ENCODE results near the gene NR1D2. TPM values are rescaled to one million over a fixed set of nuclear protein-coding genes. Genes with fewer than 3 reads are reported as not detected.

The NR1D2 gene
- polyA plus RNA-seq, 3 donors = 4.1 to 5.4 (median 5.3) TPM

DNA sequence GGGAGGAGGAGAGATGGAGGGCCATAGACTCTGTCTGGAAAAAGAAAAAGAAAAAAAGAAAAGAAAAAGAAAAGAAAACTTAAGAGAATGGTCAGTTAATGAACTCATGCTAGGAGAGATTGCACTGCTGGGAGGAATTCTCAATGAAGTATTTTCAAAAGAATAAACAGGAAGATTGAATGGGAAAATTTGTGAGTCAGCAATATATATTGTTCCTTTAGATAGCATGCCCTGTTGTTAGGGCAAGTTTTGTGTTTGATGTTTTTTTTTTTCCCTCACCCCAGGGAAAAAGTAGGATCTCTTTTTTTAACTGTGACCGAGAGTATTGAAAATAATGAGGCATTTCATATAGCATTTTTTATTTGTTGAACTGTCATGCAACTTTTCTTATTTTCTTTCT lies 7.8 kb upstream of the NR1D2 start:
- Histone ChIP-seq H3K79me2 (ENCODE audit: insufficient read depth, low read length) (no peaks in the 10 kb centered on the region), H3K9me3 (replicated peaks in 1 of 2; ENCODE audit: control insufficient read depth in 1 of 2, insufficient read depth in 1 of 2, low read length in 2 of 2) (peaks cover 5 to 6% of the 10 kb centered on the region in 2 donors), H3K27me3 (ENCODE audit: control insufficient read depth in 2 of 2, insufficient read depth in 2 of 2, low read length in 2 of 2) (no peaks in the 10 kb centered on the region), H3K4me1 (ENCODE audit: control insufficient read depth in 1 of 2, insufficient read depth in 2 of 2, low read length in 2 of 2) (no peaks in the 10 kb centered on the region), H3K36me3 (replicated peaks in 1 of 2; ENCODE audit: control insufficient read depth in 1 of 2, insufficient read depth in 2 of 2, low read length in 2 of 2) (no peaks in the 10 kb centered on the region), H3K9ac (ENCODE audit: insufficient read depth, low read length, poor library complexity, severe bottlenecking) (no peak overlapping the region), H3K4me3 (replicated peaks in 1 of 3; ENCODE audit: low read depth in 2 of 3, low read length in 3 of 3) (no peak overlapping the region), H3K4me2 (replicated peaks; ENCODE audit: extremely low read depth, low read length, poor library complexity, severe bottlenecking) (no peak overlapping the region), H4K20me1 (ENCODE audit: insufficient read depth, low read length) (no peaks in the 10 kb centered on the region), H3K27ac (ENCODE audit: low read depth in 1 of 2, low read length in 2 of 2) (no peak overlapping the region), H2AFZ (ENCODE audit: insufficient read depth, low read depth, low read length, poor library complexity, severe bottlenecking) (no peak overlapping the region)
- no peak for DNase-seq
- H3K27ac Mint-ChIP-seq = no peak overlapping the region
- peaks cover 0 to 4% of the 10 kb centered on the region in 2 donors for H3K36me3 Mint-ChIP-seq
- intact Hi-C loops (cut with micrococcal nuclease) = no loop called here
- peaks cover 10% of the 10 kb centered on the region for H3K4me1 Mint-ChIP-seq
- TF ChIP-seq, protein P1, sequence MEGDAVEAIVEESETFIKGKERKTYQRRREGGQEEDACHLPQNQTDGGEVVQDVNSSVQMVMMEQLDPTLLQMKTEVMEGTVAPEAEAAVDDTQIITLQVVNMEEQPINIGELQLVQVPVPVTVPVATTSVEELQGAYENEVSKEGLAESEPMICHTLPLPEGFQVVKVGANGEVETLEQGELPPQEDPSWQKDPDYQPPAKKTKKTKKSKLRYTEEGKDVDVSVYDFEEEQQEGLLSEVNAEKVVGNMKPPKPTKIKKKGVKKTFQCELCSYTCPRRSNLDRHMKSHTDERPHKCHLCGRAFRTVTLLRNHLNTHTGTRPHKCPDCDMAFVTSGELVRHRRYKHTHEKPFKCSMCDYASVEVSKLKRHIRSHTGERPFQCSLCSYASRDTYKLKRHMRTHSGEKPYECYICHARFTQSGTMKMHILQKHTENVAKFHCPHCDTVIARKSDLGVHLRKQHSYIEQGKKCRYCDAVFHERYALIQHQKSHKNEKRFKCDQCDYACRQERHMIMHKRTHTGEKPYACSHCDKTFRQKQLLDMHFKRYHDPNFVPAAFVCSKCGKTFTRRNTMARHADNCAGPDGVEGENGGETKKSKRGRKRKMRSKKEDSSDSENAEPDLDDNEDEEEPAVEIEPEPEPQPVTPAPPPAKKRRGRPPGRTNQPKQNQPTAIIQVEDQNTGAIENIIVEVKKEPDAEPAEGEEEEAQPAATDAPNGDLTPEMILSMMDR (IDR thresholded peaks at IDR 0.05) = no peak
- peaks cover 4 to 8% (median 6%) of the 10 kb centered on the region in 7 donors for H3K9me3 Mint-ChIP-seq
- H3K27me3 Mint-ChIP-seq (ENCODE audit: low read depth in 3 of 3) = peaks cover 0 to 4% (median 4%) of the 10 kb centered on the region in 3 donors
- no CpG with 5 or more reads among the region's 1 CpG for WGBS (ENCODE audit: insufficient coverage)
- no peak overlapping the region for H3K4me3 Mint-ChIP-seq

GRCh38 chr3:23938688-23939087 lies 6.4 kb upstream of the NR1D2 start:
- Histone ChIP-seq H3K4me2 (replicated peaks; ENCODE audit: extremely low read depth, low read length, poor library complexity, severe bottlenecking) (no peak overlapping the region), H3K9ac (ENCODE audit: insufficient read depth, low read length, poor library complexity, severe bottlenecking) (no peak overlapping the region), H4K20me1 (ENCODE audit: insufficient read depth, low read length) (no peaks in the 10 kb centered on the region), H3K4me3 (replicated peaks in 1 of 3; ENCODE audit: low read depth in 2 of 3, low read length in 3 of 3) (no peak overlapping the region), H3K79me2 (ENCODE audit: insufficient read depth, low read length) (no peaks in the 10 kb centered on the region), H2AFZ (ENCODE audit: insufficient read depth, low read depth, low read length, poor library complexity, severe bottlenecking) (no peak overlapping the region), H3K9me3 (replicated peaks in 1 of 2; ENCODE audit: control insufficient read depth in 1 of 2, insufficient read depth in 1 of 2, low read length in 2 of 2) (peaks cover 5 to 6% of the 10 kb centered on the region in 2 donors), H3K4me1 (ENCODE audit: control insufficient read depth in 1 of 2, insufficient read depth in 2 of 2, low read length in 2 of 2) (no peaks in the 10 kb centered on the region), H3K27me3 (ENCODE audit: control insufficient read depth in 2 of 2, insufficient read depth in 2 of 2, low read length in 2 of 2) (peaks cover 0 to 4% of the 10 kb centered on the region in 2 donors), H3K27ac (ENCODE audit: low read depth in 1 of 2, low read length in 2 of 2) (no peak overlapping the region), H3K36me3 (replicated peaks in 1 of 2; ENCODE audit: control insufficient read depth in 1 of 2, insufficient read depth in 2 of 2, low read length in 2 of 2) (no peaks in the 10 kb centered on the region)
- DNase-seq = no peak
- TF ChIP-seq, protein P1 (IDR thresholded peaks at IDR 0.05) = no peak
- Mint-ChIP-seq H3K4me3 (no peak overlapping the region), H3K27ac (no peak overlapping the region), H3K4me1 (no peaks in the 10 kb centered on the region), H3K27me3 (ENCODE audit: low read depth in 3 of 3) (peaks cover 10 to 15% (median 12%) of the 10 kb centered on the region in 3 donors), H3K36me3 (peaks cover 0 to 4% of the 10 kb centered on the region in 2 donors), H3K9me3 (peaks cover 4 to 8% (median 7%) of the 10 kb centered on the region in 7 donors)
- intact Hi-C loops (cut with micrococcal nuclease) = no loop called here
